Subcutaneous abdominal adipose tissue (tissue), 5 donors: Measurements from ENCODE around the gene SETDB2.

Experiments
- H3K27ac ChIP-seq: one replicate; pipeline ENCODE4 v1.7.0; 2013; ENCODE audit warnings: low read depth, mild to moderate bottlenecking, inconsistent platforms, low read length, moderate library complexity
- H3K27me3 ChIP-seq, 5 donors: one replicate each; pipeline ENCODE4 v1.7.0; 2013; ENCODE audit warnings: low read length in 5 of 5, inconsistent platforms in 1 of 5; ENCODE audit not compliant: control insufficient read depth in 5 of 5, insufficient read depth in 4 of 5
- H3K36me3 ChIP-seq, 5 donors: one replicate each; pipeline ENCODE4 v1.7.0; 2013; ENCODE audit warnings: low read length in 5 of 5; ENCODE audit not compliant: control insufficient read depth in 5 of 5, insufficient read depth in 5 of 5
- H3K4me1 ChIP-seq, 5 donors: one replicate each; pipeline ENCODE4 v1.7.0; 2013; ENCODE audit warnings: low read length in 5 of 5, mild to moderate bottlenecking in 3 of 5, moderate library complexity in 1 of 5; ENCODE audit not compliant: control insufficient read depth in 5 of 5, insufficient read depth in 5 of 5
- H3K4me3 ChIP-seq, 5 donors: one replicate each; pipeline ENCODE4 v1.7.0; 2013; ENCODE audit warnings: low read length in 5 of 5, low read depth in 1 of 5
- H3K9ac ChIP-seq, 5 donors: one replicate each; pipeline ENCODE4 v1.7.0; 2013; ENCODE audit warnings: low read length in 5 of 5, mild to moderate bottlenecking in 4 of 5, moderate library complexity in 3 of 5
- H3K9me3 ChIP-seq, 5 donors: one replicate each; pipeline ENCODE4 v1.7.0; 2013; ENCODE audit warnings: low read length in 5 of 5; ENCODE audit not compliant: control insufficient read depth in 5 of 5
- donor health status: healthy.
- donor health status: healthy.
- donor health status: healthy.
- donor health status: healthy.
- donor health status: healthy.

SETDB2 gene

GRCh38 chr13:49539313-49539712 is 95.2 kb downstream of the SETDB2 start:
- Histone ChIP-seq H3K9me3 (no peaks in the 10 kb centered on the region), H3K27ac (no peak overlapping the region), H3K4me1 (peaks cover 0 to 15% (median 0%) of the 10 kb centered on the region in 5 donors), H3K27me3 (no peaks in the 10 kb centered on the region), H3K36me3 (peaks cover 9 to 29% (median 15%) of the 10 kb centered on the region in 5 donors), H3K4me3 (no peak overlapping the region), H3K9ac (no peak overlapping the region)

DNA sequence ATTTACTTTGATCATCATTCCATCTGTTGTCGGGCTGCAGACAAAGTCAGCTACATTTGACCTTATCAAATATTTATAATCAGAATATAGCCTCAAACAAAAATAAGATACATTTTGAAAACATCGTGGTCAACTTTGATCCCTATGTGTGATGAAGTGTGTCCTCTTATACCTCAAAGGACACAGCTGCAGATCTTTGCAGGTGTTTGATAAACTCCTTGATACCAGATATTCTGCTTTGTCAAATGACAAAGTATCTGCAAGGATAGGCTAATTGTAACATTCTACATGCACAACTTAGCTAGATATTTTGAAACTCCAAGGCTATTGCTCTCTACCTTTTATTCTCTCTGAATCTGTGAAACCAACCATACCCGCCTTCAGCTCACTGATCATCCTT is 95.7 kb downstream of the SETDB2 start:
- Histone ChIP-seq H3K9me3 (no peaks in the 10 kb centered on the region), H3K27me3 (no peaks in the 10 kb centered on the region), H3K4me1 (peaks cover 0 to 15% (median 0%) of the 10 kb centered on the region in 5 donors), H3K4me3 (peak overlapping the region in 1 of 5 donors; percentile 29), H3K9ac (no peak overlapping the region), H3K36me3 (peaks cover 9 to 33% (median 19%) of the 10 kb centered on the region in 5 donors), H3K27ac (peak overlapping the region; percentile 1)

GRCh38 chr13:49540552-49540951 is 96.5 kb downstream of the SETDB2 start:
- peak overlapping the region; percentile 1 for H3K27ac ChIP-seq
- peaks cover 0 to 15% (median 0%) of the 10 kb centered on the region in 5 donors for H3K4me1 ChIP-seq
- peaks cover 9 to 40% (median 22%) of the 10 kb centered on the region in 5 donors for H3K36me3 ChIP-seq
- H3K9me3 ChIP-seq: no peaks in the 10 kb centered on the region
- H3K27me3 ChIP-seq: no peaks in the 10 kb centered on the region
- H3K4me3 ChIP-seq: peak overlapping the region in 4 of 5 donors; percentile 29 to 48 (median 39)
- peak overlapping the region in 1 of 5 donors; percentile 16 for H3K9ac ChIP-seq

- Histone ChIP-seq H3K27ac (no peak overlapping the region), H3K36me3 (peaks cover 13 to 59% (median 28%) of the 10 kb centered on the region in 5 donors), H3K27me3 (no peaks in the 10 kb centered on the region), H3K9me3 (no peaks in the 10 kb centered on the region), H3K4me1 (peaks cover 0 to 15% (median 0%) of the 10 kb centered on the region in 5 donors), H3K9ac (no peak overlapping the region), H3K4me3 (no peak overlapping the region)
Measured at GRCh38 chr13:49543656-49544055, 99.6 kb downstream of the SETDB2 start.
